ENCODE measurements around the gene R3HDM1. TPM values are rescaled to one million over a fixed set of nuclear protein-coding genes. Genes with fewer than 3 reads are reported as not detected.

The R3HDM1 gene
- total RNA-seq, 2 experiments from 2014 or later: 28.7 to 111 TPM

- DNase-seq (ENCODE audit: low spot score): no peak
- POLR2A ChIA-PET: no interaction called here
- H3K4me3 ChIP-seq (ENCODE audit: low read depth, low read length, poor library complexity, severe bottlenecking): no peak overlapping the region
- CTCF ChIA-PET (ENCODE audit: unreplicated experiment): no interaction called here
- no peak overlapping the region for H2AFZ ChIP-seq (ENCODE audit: low read length)
- no peaks in the 10 kb centered on the region for H3K79me2 ChIP-seq (ENCODE audit: insufficient read depth, low read depth, low read length)
- no peaks in the 10 kb centered on the region for H3K9me3 ChIP-seq (ENCODE audit: low read length)
- intact Hi-C loops (cut with micrococcal nuclease; ENCODE audit: unreplicated experiment): no loop called here
- no peaks in the 10 kb centered on the region for H3K4me1 ChIP-seq (ENCODE audit: insufficient read depth, low read length, poor library complexity, severe bottlenecking)
- H3K9me2 ChIP-seq (ENCODE audit: insufficient read depth, low read length): no peaks in the 10 kb centered on the region
- TF ChIP-seq EZH2phosphoT487 (IDR thresholded peaks at IDR 0.05; ENCODE audit: borderline replicate concordance, low read depth, low read length) (no peak), CTCF (conservative IDR thresholded peaks at IDR 0.05; ENCODE audit: low read length) (no peak)
- no peaks in the 10 kb centered on the region for H4K20me1 ChIP-seq (ENCODE audit: insufficient read depth, low read length)
- peaks cover 87% of the 10 kb centered on the region for H3K36me3 ChIP-seq (ENCODE audit: insufficient read depth, low read length)
- no TSS peak for BruUV-seq (replicated peaks)
- H3K4me2 ChIP-seq (ENCODE audit: low read length): no peak overlapping the region
- no peak overlapping the region for H3K27ac ChIP-seq (ENCODE audit: low read depth, low read length, poor library complexity, severe bottlenecking)
Measured at GRCh38 chr2:135664623-135665068, 133.4 kb downstream of the R3HDM1 start.

GRCh38 chr2:135667045-135667444 is 135.8 kb downstream of the R3HDM1 start:
- intact Hi-C loops (cut with micrococcal nuclease; ENCODE audit: unreplicated experiment): no loop called here
- no peak for TF ChIP-seq CTCF (conservative IDR thresholded peaks at IDR 0.05; ENCODE audit: low read length)
- no peak for TF ChIP-seq EZH2phosphoT487 (IDR thresholded peaks at IDR 0.05; ENCODE audit: borderline replicate concordance, low read depth, low read length)
- H3K4me2 ChIP-seq (ENCODE audit: low read length): no peak overlapping the region
- DNase-seq (ENCODE audit: low spot score): no peak
- H3K4me1 ChIP-seq (ENCODE audit: insufficient read depth, low read length, poor library complexity, severe bottlenecking): no peaks in the 10 kb centered on the region
- peaks cover 92% of the 10 kb centered on the region for H3K36me3 ChIP-seq (ENCODE audit: insufficient read depth, low read length)
- H3K9me3 ChIP-seq (ENCODE audit: low read length): no peaks in the 10 kb centered on the region
- H3K9me2 ChIP-seq (ENCODE audit: insufficient read depth, low read length): no peaks in the 10 kb centered on the region
- H4K20me1 ChIP-seq (ENCODE audit: insufficient read depth, low read length): no peaks in the 10 kb centered on the region
- ChIA-PET POLR2A (interaction anchor here (0.5 kb wide), 1 partner anchor 49 kb away, joined by 3 read pairs; no protein-coding TSS in a partner anchor), CTCF (ENCODE audit: unreplicated experiment) (no interaction called here)
- no peak overlapping the region for H2AFZ ChIP-seq (ENCODE audit: low read length)
- BruUV-seq (replicated peaks): no TSS peak
- H3K79me2 ChIP-seq (ENCODE audit: insufficient read depth, low read depth, low read length): no peaks in the 10 kb centered on the region
- no peak overlapping the region for H3K4me3 ChIP-seq (ENCODE audit: low read depth, low read length, poor library complexity, severe bottlenecking)
- no peak overlapping the region for H3K27ac ChIP-seq (ENCODE audit: low read depth, low read length, poor library complexity, severe bottlenecking)

GRCh38 chr2:135674453-135674852 is 143.2 kb downstream of the R3HDM1 start:
- Histone ChIP-seq H4K20me1 (ENCODE audit: insufficient read depth, low read length) (no peaks in the 10 kb centered on the region), H3K4me3 (ENCODE audit: low read depth, low read length, poor library complexity, severe bottlenecking) (no peak overlapping the region), H3K4me1 (ENCODE audit: insufficient read depth, low read length, poor library complexity, severe bottlenecking) (no peaks in the 10 kb centered on the region), H3K27ac (ENCODE audit: low read depth, low read length, poor library complexity, severe bottlenecking) (no peak overlapping the region), H3K4me2 (ENCODE audit: low read length) (no peak overlapping the region), H3K79me2 (ENCODE audit: insufficient read depth, low read depth, low read length) (no peaks in the 10 kb centered on the region), H3K9me3 (ENCODE audit: low read length) (no peaks in the 10 kb centered on the region), H3K9me2 (ENCODE audit: insufficient read depth, low read length) (no peaks in the 10 kb centered on the region), H3K36me3 (ENCODE audit: insufficient read depth, low read length) (peaks cover 88% of the 10 kb centered on the region), H2AFZ (ENCODE audit: low read length) (no peak overlapping the region)
- POLR2A ChIA-PET: interaction anchor here (0.7 kb wide), 1 partner anchor 525 kb away, joined by 3 read pairs; no protein-coding TSS in a partner anchor
- intact Hi-C loops (cut with micrococcal nuclease; ENCODE audit: unreplicated experiment): no loop called here
- TF ChIP-seq CTCF (conservative IDR thresholded peaks at IDR 0.05; ENCODE audit: low read length): no peak
- no peak for TF ChIP-seq EZH2phosphoT487 (IDR thresholded peaks at IDR 0.05; ENCODE audit: borderline replicate concordance, low read depth, low read length)
- BruUV-seq (replicated peaks): no TSS peak
- CTCF ChIA-PET (ENCODE audit: unreplicated experiment): no interaction called here
- no peak for DNase-seq (ENCODE audit: low spot score)
